ENCODE measurements around the gene CD300C.
"Not testable (repeated sequence)": the region's sequence is repeated elsewhere in the genome, so short reads cannot be mapped to it uniquely, and the experiment has no call there.

Gene CD300C

GRCh38 chr17:74561586-74561985, 15.7 kb upstream of the CD300C start:
- no peak for DNase-seq (ENCODE audit: low spot score)

- no peak for DNase-seq (ENCODE audit: low spot score)
These were observed 13.1 kb upstream of the CD300C start for GRCh38 chr17:74558882-74559519.

- not testable (repeated sequence) for DNase-seq (ENCODE audit: low spot score)
These were observed 12.5 kb upstream of the CD300C start for GRCh38 chr17:74558402-74558801.

GRCh38 chr17:74555427-74555940, 9.6 kb upstream of the CD300C start:
- DNase-seq (ENCODE audit: low spot score), result no peak

GRCh38 chr17:74554909-74555308, 9.0 kb upstream of the CD300C start:
- DNase-seq (ENCODE audit: low spot score), result no peak

- DNase-seq (ENCODE audit: low spot score), result no peak
These were observed 6.1 kb upstream of the CD300C start for GRCh38 chr17:74552037-74552436.

- DNase-seq (ENCODE audit: low spot score), result no peak
These were observed 4.7 kb upstream of the CD300C start for GRCh38 chr17:74550602-74551001.

GRCh38 chr17:74549343-74549742, 3.4 kb upstream of the CD300C start:
- DNase-seq (ENCODE audit: low spot score), result no peak

- no peak for DNase-seq (ENCODE audit: low spot score)
These were observed 1.8 kb upstream of the CD300C start for GRCh38 chr17:74547736-74548135.

- DNase-seq (ENCODE audit: low spot score), result no peak
These were observed 1.3 kb upstream of the CD300C start for GRCh38 chr17:74547264-74547663.

- DNase-seq (ENCODE audit: low spot score), result no peak
These were observed 671 bp upstream of the CD300C start for GRCh38 chr17:74546586-74546985.

GRCh38 chr17:74544991-74545842, 698 bp downstream of the CD300C start:
- no peak for DNase-seq (ENCODE audit: low spot score)

- no peak for DNase-seq (ENCODE audit: low spot score)
These were observed 1.8 kb downstream of the CD300C start for GRCh38 chr17:74543891-74544760.

- no peak for DNase-seq (ENCODE audit: low spot score)
These were observed 2.5 kb downstream of the CD300C start for GRCh38 chr17:74543406-74543805.

GRCh38 chr17:74542727-74543383, 3.1 kb downstream of the CD300C start:
- DNase-seq (ENCODE audit: low spot score), result no peak

GRCh38 chr17:74542166-74542565, 3.7 kb downstream of the CD300C start:
- DNase-seq (ENCODE audit: low spot score), result no peak

GRCh38 chr17:74541176-74542111, 4.5 kb downstream of the CD300C start:
- DNase-seq (ENCODE audit: low spot score), result no peak

- no peak for DNase-seq (ENCODE audit: low spot score)
These were observed 6.6 kb downstream of the CD300C start for GRCh38 chr17:74539281-74539820.

GRCh38 chr17:74536890-74537289, 9.0 kb downstream of the CD300C start:
- DNase-seq (ENCODE audit: low spot score), result no peak

- no peak for DNase-seq (ENCODE audit: low spot score)
These were observed 13.8 kb downstream of the CD300C start for GRCh38 chr17:74532115-74532514.

Data from germinal center (tissue), 1 donor.